Endothelial cell of umbilical vein (primary cell): Measurements from ENCODE around the gene STARD5.

Experiments
- EZH2 ChIP-seq: IDR thresholded peaks from 2 replicates; pipeline ENCODE4 v1.6.1; 2012; ENCODE audit warnings: borderline replicate concordance, low read depth, mild to moderate bottlenecking, moderate library complexity, low read length, inconsistent platforms; ENCODE audit not compliant: severe bottlenecking
- FOS ChIP-seq: IDR thresholded peaks from 2 replicates; pipeline ENCODE4 v1.6.1; 2011; ENCODE audit warnings: mild to moderate bottlenecking, low read length, moderate library complexity, borderline replicate concordance; ENCODE audit not compliant: insufficient read depth
- JUN ChIP-seq: IDR thresholded peaks from 2 replicates; pipeline ENCODE4 v1.6.1; 2011; ENCODE audit warnings: borderline replicate concordance, low read depth; ENCODE audit not compliant: insufficient read length, insufficient read depth
- MYC ChIP-seq: IDR thresholded peaks from one replicate; pipeline ENCODE4 v1.6.1; 2011; ENCODE audit warnings: mild to moderate bottlenecking, low read depth, low read length
- POLR2A ChIP-seq: IDR thresholded peaks from 2 replicates; pipeline ENCODE4 v1.6.1; 2012; ENCODE audit warnings: low read depth, mild to moderate bottlenecking, control low read depth, low read length
- POLR2AphosphoS5 ChIP-seq: IDR thresholded peaks from 2 replicates; pipeline ENCODE4 v1.6.1; 2012; ENCODE audit warnings: low read depth, mild to moderate bottlenecking, control low read depth, low read length, moderate library complexity; ENCODE audit not compliant: insufficient read depth
- TF ChIP-seq, protein P1 (sequence below), 2 donors: IDR thresholded peaks; 1 replicate in 1 of 2; 2 replicates in 1 of 2; pipeline ENCODE4 v1.5.1; 2011; ENCODE audit warnings: low read length in 2 of 2, mild to moderate bottlenecking in 2 of 2, moderate library complexity in 2 of 2, control low read depth in 1 of 2, inconsistent platforms in 1 of 2, low read depth in 1 of 2; ENCODE audit not compliant: insufficient read depth in 1 of 2; ENCODE audit errors: extremely low read depth in 1 of 2
- TF ChIP-seq, protein P2 (sequence below): IDR thresholded peaks from 2 replicates; pipeline ENCODE4 v1.6.1; 2011; ENCODE audit not compliant: insufficient read depth, insufficient read length

DNA sequence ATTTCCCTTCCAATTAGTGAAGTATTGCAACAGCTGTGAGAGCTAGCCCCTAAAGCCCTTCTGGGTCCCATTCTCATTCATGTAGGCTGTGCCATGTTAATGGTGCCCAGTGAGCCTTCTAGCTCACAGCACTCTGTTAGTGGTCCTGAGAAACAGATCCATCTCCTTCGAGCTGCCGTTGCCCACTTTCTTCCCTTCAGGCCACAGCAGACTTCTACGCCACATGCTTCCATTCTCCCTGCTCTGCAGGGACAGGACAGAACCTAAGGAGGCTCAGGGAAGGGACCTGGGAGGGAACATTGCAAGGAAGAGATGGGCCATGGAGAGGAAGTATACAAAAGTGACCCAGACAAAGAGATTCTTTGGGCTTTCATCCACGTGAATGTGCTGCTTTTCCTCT lies 11.7 kb upstream of the STARD5 start:
- TF ChIP-seq, protein P1, sequence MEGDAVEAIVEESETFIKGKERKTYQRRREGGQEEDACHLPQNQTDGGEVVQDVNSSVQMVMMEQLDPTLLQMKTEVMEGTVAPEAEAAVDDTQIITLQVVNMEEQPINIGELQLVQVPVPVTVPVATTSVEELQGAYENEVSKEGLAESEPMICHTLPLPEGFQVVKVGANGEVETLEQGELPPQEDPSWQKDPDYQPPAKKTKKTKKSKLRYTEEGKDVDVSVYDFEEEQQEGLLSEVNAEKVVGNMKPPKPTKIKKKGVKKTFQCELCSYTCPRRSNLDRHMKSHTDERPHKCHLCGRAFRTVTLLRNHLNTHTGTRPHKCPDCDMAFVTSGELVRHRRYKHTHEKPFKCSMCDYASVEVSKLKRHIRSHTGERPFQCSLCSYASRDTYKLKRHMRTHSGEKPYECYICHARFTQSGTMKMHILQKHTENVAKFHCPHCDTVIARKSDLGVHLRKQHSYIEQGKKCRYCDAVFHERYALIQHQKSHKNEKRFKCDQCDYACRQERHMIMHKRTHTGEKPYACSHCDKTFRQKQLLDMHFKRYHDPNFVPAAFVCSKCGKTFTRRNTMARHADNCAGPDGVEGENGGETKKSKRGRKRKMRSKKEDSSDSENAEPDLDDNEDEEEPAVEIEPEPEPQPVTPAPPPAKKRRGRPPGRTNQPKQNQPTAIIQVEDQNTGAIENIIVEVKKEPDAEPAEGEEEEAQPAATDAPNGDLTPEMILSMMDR (IDR thresholded peaks at IDR 0.05; ENCODE audit: extremely low read depth in 1 of 2, insufficient read depth in 1 of 2, low read depth in 1 of 2, low read length in 2 of 2): no peak
- TF ChIP-seq EZH2: no peak
- TF ChIP-seq POLR2A: no peak
- no peak for TF ChIP-seq POLR2AphosphoS5
- no peak for TF ChIP-seq FOS
- TF ChIP-seq, protein P2, sequence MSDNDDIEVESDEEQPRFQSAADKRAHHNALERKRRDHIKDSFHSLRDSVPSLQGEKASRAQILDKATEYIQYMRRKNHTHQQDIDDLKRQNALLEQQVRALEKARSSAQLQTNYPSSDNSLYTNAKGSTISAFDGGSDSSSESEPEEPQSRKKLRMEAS: no peak
- TF ChIP-seq JUN: no peak
- no peak for TF ChIP-seq MYC
